Left lung (tissue), 10 donors: Measurements from ENCODE around the gene SHC3. TPM values are rescaled to one million over a fixed set of nuclear protein-coding genes. Genes with fewer than 3 reads are reported as not detected.

Source experiments
- ATAC-seq: fragments of 200-7000 bp; cut with Tn5 transposase; one replicate; pipeline ENCODE4 v1.9.1; 2020; ENCODE audit warnings: moderate library complexity
- DNase-seq, 4 donors: peaks; one replicate each; pipeline ENCODE4 v3.0.0-alpha.2; 2013 to 2020
- H3K27ac ChIP-seq, 2 donors: fragments of 200-600 bp; sonication (generic) in 1 of 2; one replicate each; pipeline versions ENCODE4 v1.5.0 to v1.8.0; 2020 to 2021
- H3K27me3 ChIP-seq, 2 donors: fragments of 200-600 bp; sonication (generic) in 1 of 2; one replicate each; pipeline versions ENCODE4 v1.5.0 to v1.8.0; 2020 to 2021
- H3K36me3 ChIP-seq, 2 donors: fragments of 200-600 bp; sonication (generic) in 1 of 2; one replicate each; pipeline versions ENCODE4 v1.5.0 to v1.8.0; 2020 to 2021
- H3K4me1 ChIP-seq, 2 donors: fragments of 200-600 bp; one replicate each; pipeline ENCODE4 v1.8.0; 2021
- H3K4me3 ChIP-seq, 2 donors: fragments of 200-600 bp; sonication (generic) in 1 of 2; one replicate each; pipeline versions ENCODE4 v1.5.0 to v1.8.0; 2020 to 2021; ENCODE audit warnings: mild to moderate bottlenecking in 1 of 2
- H3K9me3 ChIP-seq, 2 donors: fragments of 200-600 bp; sonication (generic) in 1 of 2; one replicate each; pipeline versions ENCODE4 v1.5.0 to v1.8.0; 2020 to 2021
- intact Hi-C, 2 donors: fragments of 100-400 bp; cut with DNase I; formaldehyde crosslinking; loops; one replicate each; pipeline versions ENCODE4 v1.11.2 to v1.14.2; 2022
- polyA plus RNA-seq, 6 donors: library from polyadenylated mRNA; unstranded; fragments of 120-200 nt; gene quantifications; one replicate each; pipeline ENCODE4 v1.2.1, GENCODE V29; 2013; ENCODE audit not compliant: insufficient read length in 6 of 6
- total RNA-seq, 2 donors: library from RNA; stranded (reverse); fragmentation: NEBNext Ultra II Directional; extraction: Animal tissue kit (Norgen Biotek cat#: 25700); gene quantifications; one replicate each; pipeline ENCODE4 v1.2.1, GENCODE V29; 2021
- TF ChIP-seq, protein P1 (sequence below), 2 donors: fragments of 200-600 bp; sonication (generic) in 1 of 2; IDR thresholded peaks; one replicate each; pipeline versions ENCODE4 v1.5.0 to v1.8.0; 2021; ENCODE audit warnings: antibody characterized with exemption in 2 of 2
- donor health status: DM: no; HTN: yes; CAD: no.
- donor health status: DM: no; HTN: no; CAD: no.

The SHC3 gene
- total and polyA plus RNA-seq, 8 donors = 10.4 to 19.2 (median 15.6) TPM

DNA sequence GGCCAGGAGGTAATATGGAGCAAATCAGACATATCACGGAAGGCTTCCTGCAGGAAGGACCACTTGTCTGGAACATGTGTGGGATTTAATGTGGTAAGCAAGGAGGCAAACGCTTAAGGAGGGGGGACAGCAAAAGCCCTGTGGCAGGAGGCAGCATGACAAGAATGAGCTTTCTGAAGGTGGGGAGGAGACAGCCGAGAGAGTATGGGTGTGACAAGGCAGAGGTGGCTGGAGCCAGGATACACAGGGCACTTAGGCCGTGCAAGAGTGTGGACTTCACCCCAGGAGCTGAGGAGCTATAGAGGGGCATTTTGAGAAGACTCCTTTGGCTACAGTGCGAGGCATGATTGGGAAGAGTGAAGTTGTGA, 201.7 kb downstream of the SHC3 start:
- H3K9me3 ChIP-seq = peaks cover 0 to 1% of the 10 kb centered on the region in 2 donors
- ATAC-seq = no peak
- no peak overlapping the region for H3K27ac ChIP-seq
- DNase-seq = no peak
- H3K36me3 ChIP-seq = no peaks in the 10 kb centered on the region
- no peaks in the 10 kb centered on the region for H3K27me3 ChIP-seq
- TF ChIP-seq, protein P1, sequence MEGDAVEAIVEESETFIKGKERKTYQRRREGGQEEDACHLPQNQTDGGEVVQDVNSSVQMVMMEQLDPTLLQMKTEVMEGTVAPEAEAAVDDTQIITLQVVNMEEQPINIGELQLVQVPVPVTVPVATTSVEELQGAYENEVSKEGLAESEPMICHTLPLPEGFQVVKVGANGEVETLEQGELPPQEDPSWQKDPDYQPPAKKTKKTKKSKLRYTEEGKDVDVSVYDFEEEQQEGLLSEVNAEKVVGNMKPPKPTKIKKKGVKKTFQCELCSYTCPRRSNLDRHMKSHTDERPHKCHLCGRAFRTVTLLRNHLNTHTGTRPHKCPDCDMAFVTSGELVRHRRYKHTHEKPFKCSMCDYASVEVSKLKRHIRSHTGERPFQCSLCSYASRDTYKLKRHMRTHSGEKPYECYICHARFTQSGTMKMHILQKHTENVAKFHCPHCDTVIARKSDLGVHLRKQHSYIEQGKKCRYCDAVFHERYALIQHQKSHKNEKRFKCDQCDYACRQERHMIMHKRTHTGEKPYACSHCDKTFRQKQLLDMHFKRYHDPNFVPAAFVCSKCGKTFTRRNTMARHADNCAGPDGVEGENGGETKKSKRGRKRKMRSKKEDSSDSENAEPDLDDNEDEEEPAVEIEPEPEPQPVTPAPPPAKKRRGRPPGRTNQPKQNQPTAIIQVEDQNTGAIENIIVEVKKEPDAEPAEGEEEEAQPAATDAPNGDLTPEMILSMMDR (IDR thresholded peaks at IDR 0.05) = no peak
- intact Hi-C loops = no loop called here
- no peaks in the 10 kb centered on the region for H3K4me1 ChIP-seq
- H3K4me3 ChIP-seq = no peak overlapping the region

DNA sequence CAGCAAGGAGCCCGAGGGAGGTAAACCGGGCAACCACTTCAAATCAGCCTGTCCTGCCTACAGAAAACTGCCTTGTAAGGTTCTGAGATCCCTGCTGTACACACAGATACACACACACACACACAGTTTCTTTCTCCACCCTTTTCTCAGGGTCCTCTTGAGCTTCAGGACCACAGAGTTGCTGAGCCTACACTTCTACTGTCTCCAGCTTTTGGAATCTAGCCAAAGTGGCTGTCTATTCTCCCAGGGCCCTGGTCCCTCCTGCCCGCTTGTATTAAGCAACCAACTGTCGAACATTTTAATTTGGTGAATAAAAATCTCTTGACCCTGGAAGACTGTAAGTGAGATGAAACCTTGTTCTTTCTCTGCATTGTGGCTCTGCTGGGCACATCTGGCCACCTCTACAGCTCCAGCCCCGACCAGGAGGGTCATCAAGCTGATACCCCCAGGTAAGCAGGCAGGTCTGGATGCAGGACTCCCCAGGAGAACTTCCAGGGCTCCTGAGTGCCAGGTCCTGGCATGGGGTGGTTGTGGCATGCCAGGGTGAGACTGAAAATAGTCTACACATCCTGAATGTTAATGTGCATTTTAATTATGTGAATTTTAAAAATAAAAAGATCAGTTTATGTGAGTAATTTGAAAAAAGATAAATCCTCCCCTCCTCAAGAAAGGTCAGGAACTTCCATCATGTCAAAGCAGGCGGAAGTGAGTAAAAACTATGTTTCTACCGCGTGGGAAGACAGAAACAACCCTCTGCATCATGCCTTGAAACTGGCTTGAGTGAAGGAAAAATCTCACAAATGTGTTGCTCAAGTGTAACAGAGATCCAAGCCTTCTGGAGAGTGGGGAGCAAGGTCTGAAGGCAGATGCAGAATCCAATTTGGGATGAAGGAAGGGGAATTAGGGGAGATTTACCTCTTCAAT, 202.4 kb downstream of the SHC3 start:
- TF ChIP-seq, protein P1 (IDR thresholded peaks at IDR 0.05) = no peak
- no peaks in the 10 kb centered on the region for H3K4me1 ChIP-seq
- no peak for DNase-seq
- no peak for ATAC-seq
- intact Hi-C loops = no loop called here
- H3K27ac ChIP-seq = no peak overlapping the region
- no peaks in the 10 kb centered on the region for H3K9me3 ChIP-seq
- no peak overlapping the region for H3K4me3 ChIP-seq
- no peaks in the 10 kb centered on the region for H3K27me3 ChIP-seq
- H3K36me3 ChIP-seq = no peaks in the 10 kb centered on the region

DNA sequence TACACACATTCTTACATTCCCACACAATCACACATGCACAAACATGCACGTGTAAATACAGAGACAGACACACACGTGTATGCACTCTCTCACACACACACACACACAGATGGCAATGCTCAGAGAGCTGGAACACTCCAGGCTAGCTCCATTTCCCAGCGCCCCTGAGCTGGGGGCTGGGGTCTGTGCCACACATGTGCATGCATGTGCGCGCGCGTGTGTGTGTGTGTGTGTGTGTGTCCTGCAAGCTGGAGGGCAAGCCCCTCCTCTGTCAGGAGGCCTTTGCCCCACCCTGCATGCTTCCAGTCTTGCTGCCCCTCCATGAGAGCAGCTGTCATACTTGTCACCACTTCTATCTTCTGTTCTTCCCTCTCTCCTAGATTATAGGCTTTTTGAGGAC, 204.0 kb downstream of the SHC3 start:
- H3K9me3 ChIP-seq = no peaks in the 10 kb centered on the region
- no peaks in the 10 kb centered on the region for H3K4me1 ChIP-seq
- H3K27ac ChIP-seq = no peak overlapping the region
- intact Hi-C loops = no loop called here
- no peaks in the 10 kb centered on the region for H3K36me3 ChIP-seq
- TF ChIP-seq, protein P1 (IDR thresholded peaks at IDR 0.05) = no peak
- no peaks in the 10 kb centered on the region for H3K27me3 ChIP-seq
- DNase-seq (no peak), ATAC-seq (no peak)
- H3K4me3 ChIP-seq = no peak overlapping the region

DNA sequence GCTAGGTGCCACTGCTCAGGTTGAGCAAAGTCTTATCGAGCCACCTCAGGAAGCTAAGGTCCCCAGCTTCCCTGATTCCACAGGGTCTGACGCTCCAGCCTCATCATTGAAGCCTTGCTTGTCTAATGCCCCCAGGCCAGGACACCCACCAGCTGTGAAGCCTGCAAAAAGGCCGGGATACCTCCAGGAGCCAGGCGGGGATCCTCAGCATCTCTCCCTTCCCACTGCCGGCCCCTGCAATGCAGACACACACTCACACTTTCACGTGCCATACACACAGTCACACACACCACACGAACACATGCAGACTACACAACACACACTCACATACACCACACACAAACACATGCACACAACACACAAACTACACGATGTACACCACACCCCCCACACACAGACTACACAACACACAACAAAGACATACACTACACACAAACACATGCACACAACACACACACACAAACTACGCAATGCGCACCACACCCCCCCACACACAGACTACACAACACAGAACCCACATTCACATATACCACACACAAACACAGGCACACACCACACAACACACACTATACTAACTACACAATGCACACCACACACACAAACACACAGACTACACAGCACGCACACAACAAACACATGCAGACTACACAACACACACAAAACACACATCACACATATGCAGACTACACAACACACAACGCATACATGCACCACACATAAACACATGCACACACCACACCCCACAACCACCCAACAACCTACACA, 205.2 kb downstream of the SHC3 start:
- DNase-seq (no peak), ATAC-seq (no peak)
- Histone ChIP-seq H3K27me3 (no peaks in the 10 kb centered on the region), H3K4me1 (no peaks in the 10 kb centered on the region), H3K9me3 (no peaks in the 10 kb centered on the region), H3K27ac (no peak overlapping the region), H3K36me3 (no peaks in the 10 kb centered on the region), H3K4me3 (no peak overlapping the region)
- intact Hi-C loops = no loop called here
- TF ChIP-seq, protein P1 (IDR thresholded peaks at IDR 0.05) = no peak

DNA sequence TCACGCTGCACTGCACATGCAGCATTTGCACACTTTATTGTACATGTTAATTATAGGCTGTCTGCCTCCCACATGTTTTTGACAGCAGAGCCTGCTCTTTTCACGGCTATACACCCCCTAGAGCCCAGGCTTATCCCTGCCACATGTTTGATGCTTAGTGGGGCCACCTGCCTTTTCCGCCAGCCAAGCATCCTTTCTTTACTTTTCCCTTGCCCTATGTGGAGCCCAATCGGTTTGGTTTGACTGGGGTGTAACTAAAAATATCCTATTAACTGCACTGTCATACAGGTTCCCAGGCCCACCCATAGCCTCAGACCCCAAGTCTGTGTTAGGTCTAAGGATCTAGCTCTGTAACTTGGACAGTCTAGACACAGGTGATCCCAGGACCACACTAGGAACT, 206.2 kb downstream of the SHC3 start:
- Histone ChIP-seq H3K36me3 (no peaks in the 10 kb centered on the region), H3K9me3 (no peaks in the 10 kb centered on the region), H3K4me3 (no peak overlapping the region), H3K27ac (no peak overlapping the region), H3K27me3 (no peaks in the 10 kb centered on the region), H3K4me1 (no peaks in the 10 kb centered on the region)
- TF ChIP-seq, protein P1 (IDR thresholded peaks at IDR 0.05) = no peak
- intact Hi-C loops = no loop called here
- DNase-seq (no peak), ATAC-seq (no peak)
